Lower leg skin (tissue), 4 donors: Measurements from ENCODE around the gene APLNR. TPM values are rescaled to one million over a fixed set of nuclear protein-coding genes. Genes with fewer than 3 reads are reported as not detected.
A peak's percentile ranks its signal among the peaks of the same experiment; 100 is the strongest.

ENCODE experiments used
- DNase-seq, 2 donors: peaks; one replicate each; pipeline ENCODE4 v3.0.0-alpha.2; 2019; ENCODE audit warnings: low spot score in 2 of 2
- H3K4me3 ChIP-seq: fragments of 200-600 bp; sonication (generic); 2 replicates; pipeline ENCODE4 v1.5.1; 2017; ENCODE audit warnings: mild to moderate bottlenecking, low read depth; ENCODE audit not compliant: poor library complexity, severe bottlenecking
- POLR2A ChIP-seq, 2 donors: fragments of 450-650 bp; IDR thresholded peaks; one replicate each; pipeline ENCODE4 v1.6.1; 2016 to 2017; ENCODE audit warnings: antibody characterized with exemption in 2 of 2, mild to moderate bottlenecking in 1 of 2, moderate library complexity in 1 of 2
- WGBS, 2 donors: methylation state at CpG; one replicate each; pipeline ENCODE4 v1.1.5; 2018; 5-methylcytosine and 5-hydroxymethylcytosine counted together
- intact Hi-C: fragments of 100-400 bp; cut with DNase I; formaldehyde crosslinking; loops from one replicate; pipeline ENCODE4 v1.15.0; 2023; ENCODE audit warnings: low total_unique reads
- total RNA-seq, 4 donors: library from RNA; depleted of rRNA; stranded (reverse); fragments of >200 nt; gene quantifications; one replicate each; pipeline ENCODE4 v1.1.0, GENCODE V29; 2016
- TF ChIP-seq, protein P1 (sequence below), 3 donors: fragments of 450-650 bp; IDR thresholded peaks; one replicate each; pipeline ENCODE4 v1.5.1; 2016; ENCODE audit warnings: antibody characterized with exemption in 3 of 3, mild to moderate bottlenecking in 3 of 3, moderate library complexity in 2 of 3

Gene APLNR
- total RNA-seq, 4 donors from 2014 or later, result 0.17 to 1.6 (median 0.82) TPM

DNA sequence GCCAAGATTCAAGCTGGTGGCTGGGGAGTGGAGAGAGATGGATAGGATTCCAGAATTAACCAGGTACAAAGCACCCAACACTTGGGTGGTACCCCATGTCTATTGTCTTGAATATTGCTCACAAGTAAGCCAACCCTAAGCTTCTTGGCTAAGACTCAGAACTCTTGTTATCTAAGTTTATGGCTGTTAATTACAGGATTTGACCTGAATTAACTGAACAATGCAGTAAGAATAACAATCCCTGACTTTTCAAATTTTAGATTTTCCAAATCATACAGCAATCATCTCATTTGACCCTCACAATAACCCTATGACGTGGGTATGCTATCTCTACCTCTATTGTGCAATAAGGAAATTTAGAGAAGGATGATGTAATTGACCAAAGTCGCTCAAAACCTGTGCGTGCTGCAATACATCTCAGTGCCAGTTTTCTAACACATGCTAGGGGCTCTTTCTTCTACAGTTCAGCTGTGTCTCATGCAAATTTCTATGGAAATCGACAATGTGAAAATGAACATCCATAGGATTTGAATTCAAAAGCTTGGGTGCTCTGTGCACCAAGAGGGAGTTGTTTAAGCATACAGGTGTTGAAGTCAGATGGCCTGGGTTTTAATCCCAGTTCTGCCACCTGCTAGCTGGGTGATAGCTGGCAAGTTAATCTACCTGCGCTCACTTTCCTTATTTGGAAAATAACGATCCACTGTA lies 40.1 kb upstream of the APLNR start:
- H3K4me3 ChIP-seq, result no peak overlapping the region
- 54 to 57% methylated on average over 6 of the region's 6 CpGs for WGBS, 2 donors
- TF ChIP-seq POLR2A (IDR thresholded peaks at IDR 0.05), result no peak
- TF ChIP-seq, protein P1, sequence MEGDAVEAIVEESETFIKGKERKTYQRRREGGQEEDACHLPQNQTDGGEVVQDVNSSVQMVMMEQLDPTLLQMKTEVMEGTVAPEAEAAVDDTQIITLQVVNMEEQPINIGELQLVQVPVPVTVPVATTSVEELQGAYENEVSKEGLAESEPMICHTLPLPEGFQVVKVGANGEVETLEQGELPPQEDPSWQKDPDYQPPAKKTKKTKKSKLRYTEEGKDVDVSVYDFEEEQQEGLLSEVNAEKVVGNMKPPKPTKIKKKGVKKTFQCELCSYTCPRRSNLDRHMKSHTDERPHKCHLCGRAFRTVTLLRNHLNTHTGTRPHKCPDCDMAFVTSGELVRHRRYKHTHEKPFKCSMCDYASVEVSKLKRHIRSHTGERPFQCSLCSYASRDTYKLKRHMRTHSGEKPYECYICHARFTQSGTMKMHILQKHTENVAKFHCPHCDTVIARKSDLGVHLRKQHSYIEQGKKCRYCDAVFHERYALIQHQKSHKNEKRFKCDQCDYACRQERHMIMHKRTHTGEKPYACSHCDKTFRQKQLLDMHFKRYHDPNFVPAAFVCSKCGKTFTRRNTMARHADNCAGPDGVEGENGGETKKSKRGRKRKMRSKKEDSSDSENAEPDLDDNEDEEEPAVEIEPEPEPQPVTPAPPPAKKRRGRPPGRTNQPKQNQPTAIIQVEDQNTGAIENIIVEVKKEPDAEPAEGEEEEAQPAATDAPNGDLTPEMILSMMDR (IDR thresholded peaks at IDR 0.05), result no peak
- peak in 1 of 2 donors; percentile 12 for DNase-seq
- intact Hi-C loops, result loop anchor here (2.0 kb wide), 1 partner anchor 24 kb away; no protein-coding TSS in a partner anchor

DNA sequence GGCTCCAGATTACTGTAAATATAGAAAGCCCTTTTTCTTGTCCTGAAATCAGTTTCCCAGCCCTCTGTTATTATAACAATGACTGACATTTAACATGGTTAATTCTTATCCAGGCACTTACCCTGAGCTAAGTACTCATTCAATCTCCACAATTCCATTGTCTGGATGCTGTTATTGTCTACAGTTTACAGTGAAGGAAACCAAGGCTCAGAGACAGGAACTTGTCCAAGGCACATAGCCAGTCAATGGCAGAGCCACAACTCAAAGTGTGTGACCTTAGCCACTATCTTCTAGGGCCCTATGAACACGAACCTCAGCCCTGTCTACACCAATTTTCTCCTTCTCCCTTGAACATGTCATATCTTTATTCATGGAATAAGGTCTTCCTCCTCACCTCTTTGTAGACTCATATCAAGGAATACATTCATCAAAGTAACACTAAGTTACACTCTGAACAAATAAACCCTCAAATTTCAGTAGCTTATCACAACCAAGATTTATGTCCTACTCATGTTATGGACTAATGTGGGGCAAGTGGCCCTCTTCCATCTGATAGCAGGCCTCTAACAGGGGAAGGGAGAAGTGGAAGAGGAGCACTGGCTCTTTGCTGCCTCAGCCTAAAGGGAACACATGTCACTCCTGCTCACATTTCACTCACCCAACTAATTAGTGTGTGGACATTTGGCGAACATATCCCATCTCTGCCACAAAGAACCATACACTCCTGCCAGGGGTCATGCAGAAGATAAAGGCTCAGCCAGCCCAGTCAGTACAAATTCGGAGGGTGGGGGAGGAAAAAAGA lies 39.3 kb upstream of the APLNR start:
- intact Hi-C loops, result loop anchor here (2.0 kb wide), 1 partner anchor 24 kb away; no protein-coding TSS in a partner anchor
- H3K4me3 ChIP-seq, result no peak overlapping the region
- WGBS, 2 donors, result 69 to 77% methylated on average over 3 of the region's 3 CpGs
- DNase-seq, result peak in 1 of 2 donors; percentile 57
- TF ChIP-seq POLR2A (IDR thresholded peaks at IDR 0.05), result no peak
- TF ChIP-seq, protein P1 (IDR thresholded peaks at IDR 0.05), result no peak

DNA sequence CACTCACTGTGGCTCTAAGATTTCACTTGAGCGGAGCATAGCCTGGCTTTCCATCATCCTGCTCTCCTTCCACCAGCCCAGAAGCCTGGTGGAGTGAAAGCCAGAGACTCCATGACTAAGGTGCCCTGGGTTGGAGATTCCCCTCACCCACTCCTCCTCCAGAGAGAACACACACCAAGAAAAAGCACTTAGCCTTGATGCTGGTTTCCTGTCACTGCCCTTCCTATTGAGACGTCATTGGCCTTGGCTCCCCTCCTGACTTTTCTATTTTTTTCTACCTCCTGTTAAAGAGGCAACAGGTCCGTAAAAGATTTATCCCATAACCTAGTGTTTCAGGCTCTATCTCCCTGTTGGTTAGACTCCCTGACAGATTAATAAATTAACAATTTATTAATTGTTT lies 38.5 kb upstream of the APLNR start:
- 66 to 74% methylated on average over 3 of the region's 3 CpGs for WGBS, 2 donors
- intact Hi-C loops, result no loop called here
- H3K4me3 ChIP-seq, result no peak overlapping the region
- TF ChIP-seq, protein P1 (IDR thresholded peaks at IDR 0.05), result no peak
- no peak for TF ChIP-seq POLR2A (IDR thresholded peaks at IDR 0.05)
- peak in 1 of 2 donors; percentile 48 for DNase-seq

DNA sequence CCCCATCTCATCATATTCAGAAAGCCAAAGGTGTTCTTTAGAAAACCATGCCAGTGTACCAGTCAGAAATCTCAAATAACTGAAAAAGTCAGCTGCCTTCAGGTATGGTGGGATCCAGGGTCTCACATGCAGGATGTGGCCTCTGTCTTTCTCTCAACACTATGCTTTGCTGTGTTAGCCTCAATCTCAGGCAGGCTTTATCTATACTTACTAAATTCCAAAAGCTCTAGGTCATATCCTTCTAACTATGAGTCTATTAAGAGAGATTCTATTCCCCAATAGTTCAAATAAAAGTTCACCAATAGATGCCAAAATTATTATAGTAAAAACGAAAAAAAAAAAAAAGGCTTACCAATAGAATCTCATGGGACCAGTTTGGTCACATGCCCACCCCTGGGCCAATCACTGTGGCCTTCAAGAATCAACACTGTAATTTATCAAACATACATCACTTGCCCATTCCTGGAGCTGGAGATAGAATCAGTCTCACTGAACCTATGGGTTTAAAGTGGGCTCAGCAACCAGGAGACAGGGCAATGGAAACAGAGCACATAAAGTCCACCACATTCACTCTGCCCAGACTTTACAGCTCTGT lies 38.0 kb upstream of the APLNR start:
- no peak for TF ChIP-seq POLR2A (IDR thresholded peaks at IDR 0.05)
- TF ChIP-seq, protein P1 (IDR thresholded peaks at IDR 0.05), result no peak
- intact Hi-C loops, result no loop called here
- WGBS, 2 donors, result 35 to 71% methylated on average over 1 of the region's 1 CpG
- DNase-seq, result peak in 1 of 2 donors; percentile 52
- H3K4me3 ChIP-seq, result no peak overlapping the region

DNA sequence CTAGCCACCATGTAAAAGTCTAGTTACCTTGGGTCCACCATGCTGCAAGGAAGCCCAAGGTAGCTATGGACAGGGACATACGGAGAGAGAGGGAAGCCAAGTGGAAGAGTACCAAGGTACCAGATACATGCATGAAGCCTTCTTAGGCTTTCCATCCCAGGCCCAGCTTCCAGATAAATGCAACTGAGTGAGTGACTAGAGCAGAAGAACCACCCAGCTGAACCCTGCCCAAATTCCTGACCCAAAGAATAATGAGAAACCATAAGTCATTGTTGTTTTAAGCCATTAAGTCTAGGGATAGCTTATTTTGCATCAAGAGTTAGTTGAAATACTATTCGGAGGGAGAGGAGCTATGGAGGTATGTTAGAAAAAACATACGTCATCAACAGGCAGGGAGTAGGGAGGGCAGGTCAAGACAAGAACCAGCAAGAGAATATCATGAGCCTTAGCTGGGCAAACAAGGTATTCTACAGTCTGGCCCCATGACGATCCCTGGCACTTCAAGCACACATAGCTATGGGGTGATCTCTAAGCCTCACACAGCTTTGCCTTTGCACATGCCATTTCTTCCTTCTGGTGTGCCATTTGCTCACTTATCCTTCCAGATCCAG lies 36.5 kb upstream of the APLNR start:
- intact Hi-C loops, result no loop called here
- DNase-seq, result peak in 1 of 2 donors; percentile 8
- 75 to 79% methylated on average over 4 of the region's 4 CpGs for WGBS, 2 donors
- H3K4me3 ChIP-seq, result no peak overlapping the region
- TF ChIP-seq, protein P1 (IDR thresholded peaks at IDR 0.05), result no peak
- no peak for TF ChIP-seq POLR2A (IDR thresholded peaks at IDR 0.05)
